CD4-positive, alpha-beta T cell treated with Interleukin-17A for 1 hour (primary cell): Measurements from ENCODE around the gene CCDC97.
"Not testable (repeated sequence)": the region's sequence is repeated elsewhere in the genome, so short reads cannot be mapped to it uniquely, and the experiment has no call there.

Experiments
- DNase-seq: peaks from one replicate; pipeline ENCODE4 v3.0.0-alpha.2; 2020

CCDC97 gene

DNA sequence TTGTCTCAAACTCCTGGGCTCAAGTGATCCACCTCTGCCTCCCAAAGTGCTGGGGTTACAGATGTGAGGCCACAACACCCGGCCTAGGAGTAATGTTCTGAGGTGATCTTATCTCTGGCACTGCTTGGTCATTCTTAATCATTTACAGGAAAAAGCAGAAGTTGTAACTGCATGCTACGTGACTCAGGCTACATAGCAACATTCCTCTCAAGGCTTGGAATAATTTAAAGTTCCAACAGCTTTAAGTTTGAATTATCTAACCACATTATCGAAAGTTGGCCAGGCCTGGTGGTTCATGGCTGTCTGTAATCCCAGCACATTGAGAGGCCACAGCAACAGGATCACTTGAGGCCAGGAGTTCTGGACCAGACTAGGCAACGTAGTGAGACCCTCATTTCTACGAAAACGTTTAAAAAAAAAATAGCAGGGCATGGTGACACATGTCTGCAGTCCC lies 57.9 kb downstream of the CCDC97 start:
- DNase-seq = no peak

DNA sequence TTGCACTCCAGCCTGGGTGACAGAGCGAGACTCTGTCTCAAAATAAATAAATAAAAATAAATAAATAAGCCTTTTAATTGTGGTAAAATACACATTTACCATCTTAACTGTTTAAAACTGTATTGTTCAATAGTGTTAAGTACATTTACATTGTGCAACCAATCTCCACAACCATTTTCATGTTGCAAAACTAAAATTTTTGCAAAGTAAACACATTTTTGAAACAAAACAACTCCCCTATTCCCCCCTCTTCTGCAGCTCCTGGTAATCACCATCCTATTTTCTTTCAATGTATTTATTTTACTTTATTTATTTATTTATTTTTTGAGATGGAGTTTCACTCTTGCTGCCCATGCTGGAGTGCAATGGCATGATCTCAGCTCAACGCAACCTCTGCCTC lies 59.8 kb downstream of the CCDC97 start:
- no peak for DNase-seq

- DNase-seq = not testable (repeated sequence)
Observed at GRCh38 chr19:41371119-41371518, 61.1 kb downstream of the CCDC97 start.

- DNase-seq = no peak
Observed at GRCh38 chr19:41371541-41371940, 61.6 kb downstream of the CCDC97 start.

DNA sequence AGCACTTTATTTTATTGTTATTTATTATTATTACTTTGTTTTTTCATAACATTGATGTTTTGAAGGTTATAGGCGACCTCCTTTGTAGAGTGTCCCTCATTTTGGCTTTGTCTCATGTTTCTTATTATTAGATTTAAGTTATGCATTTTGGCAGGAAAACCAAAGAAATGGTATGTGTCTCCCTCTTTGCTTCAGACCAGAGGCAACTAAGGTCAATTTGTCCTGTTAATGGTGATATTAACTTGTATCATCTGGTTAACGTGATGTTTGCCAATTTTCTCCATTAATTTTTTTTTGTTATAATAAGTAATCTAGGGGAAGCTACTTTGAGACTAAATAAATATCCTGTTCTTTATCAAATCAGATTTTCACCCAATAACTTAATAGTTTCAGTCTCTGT lies 62.5 kb downstream of the CCDC97 start:
- DNase-seq = no peak

- no peak for DNase-seq
Observed at GRCh38 chr19:41373993-41374392, 64.0 kb downstream of the CCDC97 start.
